ENCODE results near the gene ALDH1A2.

DNA sequence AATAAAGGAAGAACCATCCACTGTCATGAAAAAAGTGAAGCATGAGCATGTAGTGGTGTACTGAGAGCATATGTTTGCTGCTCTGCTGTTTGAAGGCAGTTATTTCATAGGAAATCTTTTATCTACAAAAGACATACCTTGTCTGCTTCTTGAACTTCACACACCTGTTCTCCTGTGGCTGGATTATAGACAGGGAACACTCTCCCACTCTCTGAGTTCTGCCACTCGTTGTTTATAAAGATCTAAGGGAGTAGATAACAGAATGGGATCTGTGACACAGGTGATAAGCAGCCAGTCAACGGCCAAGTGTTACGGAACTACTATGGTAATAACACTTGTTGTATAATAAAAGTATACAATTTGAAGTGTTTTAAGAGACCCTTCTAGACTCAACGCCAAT, 51.5 kb downstream of the ALDH1A2 start:
- TF ChIP-seq CTCF (optimal IDR thresholded peaks at IDR 0.05 in 1 of 3, IDR thresholded peaks at IDR 0.05 in 1 of 3, conservative IDR thresholded peaks at IDR 0.05 in 1 of 3; ENCODE audit: extremely low read depth in 1 of 3, insufficient read depth in 2 of 3, low read length in 3 of 3) (no peak), EZH2 (IDR thresholded peaks at IDR 0.05; ENCODE audit: low read length) (no peak)

Measured in keratinocyte (primary cell).